LNCaP clone FGC (cell line): Measurements from ENCODE around the gene ITPR2.

Experiments used
- DNase-seq: peaks from one replicate; pipeline ENCODE4 v3.0.0-alpha.2; 2011; ENCODE audit warnings: low read depth
- H3K4me3 ChIP-seq: 2 replicates; pipeline ENCODE4 v1.5.1; 2011; ENCODE audit warnings: mild to moderate bottlenecking, low read depth, low read length, control low read depth
- CTCF ChIP-seq: IDR thresholded peaks from 2 replicates; pipeline ENCODE4 v1.5.1; 2012; ENCODE audit warnings: mild to moderate bottlenecking; ENCODE audit not compliant: control insufficient read depth, insufficient read depth; ENCODE audit errors: extremely low read depth

ITPR2 gene

GRCh38 chr12:26821212-26821701, 11.7 kb downstream of the ITPR2 start:
- no peak for TF ChIP-seq CTCF
- DNase-seq: no peak
- no peak overlapping the region for H3K4me3 ChIP-seq

- DNase-seq: no peak
- no peak overlapping the region for H3K4me3 ChIP-seq
- no peak for TF ChIP-seq CTCF
These were observed 14.4 kb downstream of the ITPR2 start for GRCh38 chr12:26818636-26819035.

GRCh38 chr12:26818201-26818600, 14.8 kb downstream of the ITPR2 start:
- no peak for DNase-seq
- no peak for TF ChIP-seq CTCF
- H3K4me3 ChIP-seq: no peak overlapping the region

- no peak for DNase-seq
- no peak overlapping the region for H3K4me3 ChIP-seq
- TF ChIP-seq CTCF: no peak
These were observed 15.8 kb downstream of the ITPR2 start for GRCh38 chr12:26817183-26817591.

GRCh38 chr12:26813812-26814211, 19.2 kb downstream of the ITPR2 start:
- no peak for DNase-seq
- H3K4me3 ChIP-seq: no peak overlapping the region

GRCh38 chr12:26810330-26810729, 22.7 kb downstream of the ITPR2 start:
- DNase-seq: no peak
- no peak for TF ChIP-seq CTCF
- no peak overlapping the region for H3K4me3 ChIP-seq

More at GRCh38 chr12:26813812-26814211, 19.2 kb downstream of the ITPR2 start:
- no peak for TF ChIP-seq CTCF

- no peak for TF ChIP-seq CTCF
- DNase-seq: no peak
- no peak overlapping the region for H3K4me3 ChIP-seq
These were observed 23.2 kb downstream of the ITPR2 start for GRCh38 chr12:26809611-26810285.
